Coronary artery (tissue), 2 donors: Measurements from ENCODE around the gene EML3.
"Not testable (repeated sequence)": the region's sequence is repeated elsewhere in the genome, so short reads cannot be mapped to it uniquely, and the experiment has no call there.

Experiments used
- DNase-seq: peaks from one replicate; pipeline ENCODE4 v3.0.0-alpha.2; 2017; ENCODE audit warnings: low spot score
- H3K27ac ChIP-seq, 2 donors: fragments of 200-600 bp; sonication (generic); one replicate each; pipeline ENCODE4 v1.5.1; 2016 to 2019
- H3K4me3 ChIP-seq: fragments of 200-600 bp; sonication (generic); 2 replicates; pipeline ENCODE4 v1.5.1; 2016; ENCODE audit warnings: mild to moderate bottlenecking, moderate library complexity
- TF ChIP-seq, protein P1 (sequence below): fragments of 200-600 bp; sonication (generic); IDR thresholded peaks from one replicate; pipeline ENCODE4 v1.5.1; 2019; ENCODE audit warnings: antibody characterized with exemption

EML3 gene, protein sequence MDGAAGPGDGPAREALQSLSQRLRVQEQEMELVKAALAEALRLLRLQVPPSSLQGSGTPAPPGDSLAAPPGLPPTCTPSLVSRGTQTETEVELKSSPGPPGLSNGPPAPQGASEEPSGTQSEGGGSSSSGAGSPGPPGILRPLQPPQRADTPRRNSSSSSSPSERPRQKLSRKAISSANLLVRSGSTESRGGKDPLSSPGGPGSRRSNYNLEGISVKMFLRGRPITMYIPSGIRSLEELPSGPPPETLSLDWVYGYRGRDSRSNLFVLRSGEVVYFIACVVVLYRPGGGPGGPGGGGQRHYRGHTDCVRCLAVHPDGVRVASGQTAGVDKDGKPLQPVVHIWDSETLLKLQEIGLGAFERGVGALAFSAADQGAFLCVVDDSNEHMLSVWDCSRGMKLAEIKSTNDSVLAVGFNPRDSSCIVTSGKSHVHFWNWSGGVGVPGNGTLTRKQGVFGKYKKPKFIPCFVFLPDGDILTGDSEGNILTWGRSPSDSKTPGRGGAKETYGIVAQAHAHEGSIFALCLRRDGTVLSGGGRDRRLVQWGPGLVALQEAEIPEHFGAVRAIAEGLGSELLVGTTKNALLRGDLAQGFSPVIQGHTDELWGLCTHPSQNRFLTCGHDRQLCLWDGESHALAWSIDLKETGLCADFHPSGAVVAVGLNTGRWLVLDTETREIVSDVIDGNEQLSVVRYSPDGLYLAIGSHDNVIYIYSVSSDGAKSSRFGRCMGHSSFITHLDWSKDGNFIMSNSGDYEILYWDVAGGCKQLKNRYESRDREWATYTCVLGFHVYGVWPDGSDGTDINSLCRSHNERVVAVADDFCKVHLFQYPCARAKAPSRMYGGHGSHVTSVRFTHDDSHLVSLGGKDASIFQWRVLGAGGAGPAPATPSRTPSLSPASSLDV

DNA sequence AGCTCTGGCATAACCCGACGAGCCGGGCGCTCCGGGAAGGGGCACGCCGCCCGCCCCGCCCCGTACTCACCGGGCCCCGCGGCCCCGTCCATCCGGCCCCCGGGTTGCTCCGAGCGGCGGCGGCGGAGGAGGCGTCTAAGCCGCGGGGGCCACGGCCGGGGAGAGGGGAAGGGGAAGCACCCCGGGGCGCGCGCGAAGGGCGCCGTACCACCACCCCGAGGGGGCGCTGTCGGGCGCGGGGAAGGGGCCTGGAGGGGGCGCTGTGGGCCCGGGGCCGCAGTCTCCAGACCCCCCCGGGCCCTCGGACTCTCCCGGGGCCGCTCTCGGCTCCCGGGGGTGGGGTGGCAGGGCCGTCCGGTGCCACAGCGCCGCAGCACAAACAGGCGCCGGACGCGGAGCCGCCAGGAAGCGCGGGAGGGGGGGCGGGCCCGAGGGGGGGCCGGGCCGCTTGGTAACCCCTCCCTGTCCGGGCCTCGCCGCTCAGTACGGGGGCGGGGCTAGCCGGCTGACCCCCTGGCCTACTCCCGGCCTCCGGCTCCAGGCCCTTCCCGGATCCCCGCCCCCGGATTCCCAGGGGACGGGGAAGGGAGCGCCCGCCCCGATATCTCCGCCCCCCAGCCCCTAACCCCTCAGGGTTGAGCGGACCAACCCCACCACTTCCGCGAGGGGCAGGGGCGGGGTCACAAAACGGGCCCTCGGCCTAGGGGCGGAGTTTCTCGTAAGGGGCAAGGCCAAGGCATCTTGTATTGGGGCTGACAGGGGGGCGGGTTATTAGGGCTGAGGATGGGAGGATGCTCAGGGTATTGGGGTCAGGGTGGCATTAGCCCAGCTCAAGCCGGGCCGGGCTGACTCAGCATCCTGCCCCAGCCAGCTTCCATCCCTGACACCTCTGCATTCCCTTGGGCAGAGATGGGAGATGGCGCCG, at the start of gene EML3, which contains the start of gene ROM1:
TSS of gene EML3 (minus strand) at position 410 of the 925 bp plus-strand sequence. CDS start at position 92, 318 bp downstream.
TSS of gene ROM1 (plus strand) at position 892 of the 925 bp plus-strand sequence. CDS start at position 917, 25 bp downstream.
- peak; percentile 95 for DNase-seq
- TF ChIP-seq, protein P1, sequence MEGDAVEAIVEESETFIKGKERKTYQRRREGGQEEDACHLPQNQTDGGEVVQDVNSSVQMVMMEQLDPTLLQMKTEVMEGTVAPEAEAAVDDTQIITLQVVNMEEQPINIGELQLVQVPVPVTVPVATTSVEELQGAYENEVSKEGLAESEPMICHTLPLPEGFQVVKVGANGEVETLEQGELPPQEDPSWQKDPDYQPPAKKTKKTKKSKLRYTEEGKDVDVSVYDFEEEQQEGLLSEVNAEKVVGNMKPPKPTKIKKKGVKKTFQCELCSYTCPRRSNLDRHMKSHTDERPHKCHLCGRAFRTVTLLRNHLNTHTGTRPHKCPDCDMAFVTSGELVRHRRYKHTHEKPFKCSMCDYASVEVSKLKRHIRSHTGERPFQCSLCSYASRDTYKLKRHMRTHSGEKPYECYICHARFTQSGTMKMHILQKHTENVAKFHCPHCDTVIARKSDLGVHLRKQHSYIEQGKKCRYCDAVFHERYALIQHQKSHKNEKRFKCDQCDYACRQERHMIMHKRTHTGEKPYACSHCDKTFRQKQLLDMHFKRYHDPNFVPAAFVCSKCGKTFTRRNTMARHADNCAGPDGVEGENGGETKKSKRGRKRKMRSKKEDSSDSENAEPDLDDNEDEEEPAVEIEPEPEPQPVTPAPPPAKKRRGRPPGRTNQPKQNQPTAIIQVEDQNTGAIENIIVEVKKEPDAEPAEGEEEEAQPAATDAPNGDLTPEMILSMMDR = peak; percentile 95
- peak within 1 kb of the TSS; percentile 97 for H3K4me3 ChIP-seq
- peak within 1 kb of the TSS; percentile 93 to 98 for H3K27ac ChIP-seq

GRCh38 chr11:62656796-62657429, 44.3 kb upstream of the EML3 start:
- no peak overlapping the region for H3K4me3 ChIP-seq
- no peak for DNase-seq
- TF ChIP-seq, protein P1 = no peak

DNA sequence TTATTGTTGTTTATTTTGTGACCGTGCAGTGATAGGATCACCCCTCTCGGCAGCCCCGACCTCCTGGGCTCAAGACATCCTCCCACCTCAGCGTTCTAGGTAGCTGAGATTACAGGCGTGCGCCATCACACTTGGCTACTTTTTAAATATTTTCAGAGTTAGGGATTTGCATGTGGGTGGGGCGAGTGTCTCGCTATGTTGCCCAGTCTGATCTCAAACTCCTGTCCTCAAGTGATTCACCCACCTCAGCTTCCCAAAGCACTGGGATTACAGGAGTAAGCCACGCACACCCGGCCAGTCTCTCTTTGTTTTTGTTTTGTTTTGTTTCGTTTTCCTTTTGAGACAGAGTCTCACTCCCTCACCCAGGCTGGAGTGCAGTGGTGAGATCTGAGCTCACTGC, 41.7 kb upstream of the EML3 start:
- Histone ChIP-seq H3K27ac (no peak overlapping the region), H3K4me3 (no peak overlapping the region)
- no peak for DNase-seq
- TF ChIP-seq, protein P1 = no peak

More at GRCh38 chr11:62656796-62657429, 44.3 kb upstream of the EML3 start:
- H3K27ac ChIP-seq = no peak overlapping the region

DNA sequence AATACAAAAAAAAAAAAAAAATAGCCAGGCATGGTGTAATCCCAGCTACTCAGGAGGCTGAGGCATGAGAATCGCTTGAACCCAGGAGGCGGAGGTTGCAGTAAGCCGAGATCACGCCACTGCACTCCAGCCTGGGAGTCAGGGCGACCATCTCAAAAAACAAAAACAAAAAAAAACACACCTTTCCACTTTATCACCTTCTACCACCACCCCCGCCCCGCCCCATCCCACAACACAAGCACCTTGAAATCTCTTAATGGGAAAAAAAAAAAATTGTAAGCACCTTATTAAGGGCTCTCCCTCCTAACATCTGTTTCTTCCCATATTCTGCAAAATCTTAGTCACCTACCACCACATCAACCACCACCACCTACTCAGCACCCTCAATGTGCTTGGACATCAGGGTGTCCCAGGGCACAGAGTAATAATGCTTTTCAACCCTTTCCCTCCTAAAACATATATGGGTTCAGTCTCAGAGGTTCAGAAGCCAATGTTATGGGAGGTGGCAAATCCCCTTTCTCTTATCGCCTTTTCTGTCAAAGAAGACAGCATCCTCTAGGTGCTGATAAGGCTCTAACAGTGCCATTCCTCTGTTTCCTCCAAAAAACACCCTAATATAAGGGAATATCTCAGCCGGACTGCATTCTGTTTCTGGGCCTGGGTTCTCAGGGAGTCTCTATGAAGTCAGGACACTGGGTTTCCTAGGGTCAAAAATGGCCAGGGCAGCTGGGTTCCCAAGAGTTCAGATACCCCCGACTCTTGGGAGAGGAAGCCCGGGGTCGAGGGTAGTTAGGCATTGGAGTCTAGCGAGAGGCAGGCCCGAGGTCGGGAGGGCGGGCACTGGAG, 39.8 kb upstream of the EML3 start:
- peak overlapping the region; percentile 81 to 95 for H3K27ac ChIP-seq
- no peak for DNase-seq
- TF ChIP-seq, protein P1 = no peak
- H3K4me3 ChIP-seq = peak overlapping the region; percentile 96

DNA sequence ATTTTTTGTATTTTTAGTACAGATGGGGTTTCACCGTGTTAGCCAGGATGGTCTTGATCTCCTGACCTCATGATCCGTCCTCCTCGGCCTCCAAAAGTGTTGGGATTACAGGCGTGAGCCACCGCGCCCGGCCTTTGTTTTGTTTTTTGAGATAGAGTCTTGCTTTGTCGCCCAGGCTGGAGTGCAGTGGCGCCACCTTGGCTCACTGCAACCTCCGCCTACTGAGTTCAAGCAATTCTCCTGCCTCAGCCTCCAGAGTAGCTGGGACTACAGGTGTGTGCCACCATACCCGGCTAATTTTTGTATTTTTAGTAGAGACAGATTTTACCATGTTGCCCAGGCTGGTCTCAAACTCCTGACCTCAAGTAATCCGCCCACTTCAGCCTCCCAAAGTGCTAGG, 37.7 kb upstream of the EML3 start:
- H3K27ac ChIP-seq, DNase-seq, H3K4me3 ChIP-seq: not testable (repeated sequence)

DNA sequence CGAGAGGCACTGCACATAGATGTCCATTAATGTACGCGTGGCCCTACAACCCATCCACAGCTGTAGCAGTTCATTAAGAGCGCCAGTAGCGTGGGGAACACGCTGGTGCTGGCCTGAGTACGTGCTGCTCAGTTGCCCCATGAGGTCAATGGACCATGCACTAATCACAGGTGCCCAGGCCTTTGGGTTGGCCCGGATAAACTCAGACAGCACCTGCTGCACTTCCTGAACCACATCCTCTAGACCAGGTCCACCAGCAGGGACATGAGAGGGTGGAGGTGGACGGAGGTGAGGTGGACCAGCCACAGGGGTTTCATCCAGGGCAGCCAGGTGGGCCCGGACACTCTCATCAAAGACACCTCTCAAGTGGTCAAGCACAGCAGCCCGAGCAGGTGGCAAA, 36.9 kb upstream of the EML3 start:
- DNase-seq = no peak
- TF ChIP-seq, protein P1 = no peak
- Histone ChIP-seq H3K4me3 (no peak overlapping the region), H3K27ac (no peak overlapping the region)
